ENCODE data around the gene FRMD8. TPM values are rescaled to one million over a fixed set of nuclear protein-coding genes. Genes with fewer than 3 reads are reported as not detected.

The FRMD8 gene
- total RNA-seq, 1 experiment from 2014 or later, result 22.7 TPM

- Histone ChIP-seq H2BK20ac (ENCODE audit: low read depth, low read length, poor library complexity, severe bottlenecking) (no peak overlapping the region), H3K27me3 (ENCODE audit: insufficient read depth, low read length) (no peaks in the 10 kb centered on the region), H3K4me1 (ENCODE audit: insufficient read depth, low read length) (0 out of 2 replicates have a peak, but pooled peaks cover 2% of the 10 kb centered on the region), H2BK5ac (ENCODE audit: insufficient read length, low read length) (no peak overlapping the region), H2AFZ (ENCODE audit: low read length) (no peak overlapping the region), H4K8ac (replicated peaks; ENCODE audit: insufficient read length, low read depth, low read length) (no peak overlapping the region), H3K4ac (ENCODE audit: low read depth, low read length) (no peak overlapping the region), H3K14ac (ENCODE audit: insufficient read depth, low read length) (no peak overlapping the region), H3K4me2 (ENCODE audit: insufficient read depth, insufficient read length, low read length) (no peak overlapping the region), H3T11ph (ENCODE audit: low read length) (no peak overlapping the region), H3K56ac (ENCODE audit: insufficient read length, low read depth, low read length) (no peak overlapping the region), H4K20me1 (ENCODE audit: control insufficient read depth, insufficient read depth, insufficient read length) (no peaks in the 10 kb centered on the region), H3K79me1 (ENCODE audit: insufficient read depth, low read depth, low read length, poor library complexity, severe bottlenecking) (no peaks in the 10 kb centered on the region), H2BK120ac (ENCODE audit: low read depth, low read length, poor library complexity, severe bottlenecking) (no peak overlapping the region), H3K9ac (ENCODE audit: extremely low read depth, insufficient read length, low read length) (no peak overlapping the region), H3K18ac (ENCODE audit: insufficient read length, low read depth, low read length) (no peak overlapping the region), H3K27ac (ENCODE audit: insufficient read length, low read depth, low read length) (no peak overlapping the region), H3K79me2 (ENCODE audit: insufficient read depth, low read length) (no peaks in the 10 kb centered on the region), H3K23me2 (ENCODE audit: insufficient read length, low read depth, low read length, poor library complexity, severe bottlenecking) (no peaks in the 10 kb centered on the region), H4K5ac (ENCODE audit: insufficient read length, low read depth, low read length) (no peak overlapping the region), H2BK12ac (ENCODE audit: insufficient read length, low read depth, low read length) (no peak overlapping the region), H3K23ac (ENCODE audit: insufficient read length, low read depth, low read length) (no peak overlapping the region), H3K9me3 (ENCODE audit: control insufficient read depth, low read depth, low read length) (no peaks in the 10 kb centered on the region), H2AK5ac (ENCODE audit: insufficient read length, low read length) (no peak overlapping the region), H2BK15ac (ENCODE audit: low read depth, low read length) (no peak overlapping the region), H4K91ac (ENCODE audit: insufficient read length, low read depth, low read length) (no peak overlapping the region)
- Mint-ChIP-seq H3K4me3 (no peak overlapping the region), H3K36me3 (ENCODE audit: insufficient read depth in 1 of 3, low read depth in 3 of 3) (peaks cover 0 to 3% (median 2%) of the 10 kb centered on the region in 3 experiments; a peak in 1 of 7 replicates), H3K4me1 (peaks cover 17 to 18% of the 10 kb centered on the region in 2 experiments), H3K27me3 (ENCODE audit: low read depth) (peaks cover 3% of the 10 kb centered on the region), H3K27ac (peak overlapping the region in 1 of 3 experiments; percentile 55; a peak in 1 of 7 replicates), H3K9me3 (no peaks in the 10 kb centered on the region)
- no peak for DNase-seq
- no peak for TF ChIP-seq CTCF (conservative IDR thresholded peaks at IDR 0.05)
- no CpG with 5 or more reads among the region's 6 CpGs for WGBS (ENCODE audit: extremely low coverage, insufficient read length, low lambda C conversion rate)
Observed at GRCh38 chr11:65383778-65384177, 2.7 kb upstream of the FRMD8 start.

Data from H9 (cell line).